ENCODE data around the gene SMIM15.
"Not testable (repeated sequence)": the region's sequence is repeated elsewhere in the genome, so short reads cannot be mapped to it uniquely, and the experiment has no call there.

Gene SMIM15

GRCh38 chr5:61162010-61162831 is at the start of gene SMIM15:
Gene SMIM15 (minus strand): TSS chr5:61162468. CDS start chr5:61160171, 2,297 bp downstream.
- TF ChIP-seq, protein P1, sequence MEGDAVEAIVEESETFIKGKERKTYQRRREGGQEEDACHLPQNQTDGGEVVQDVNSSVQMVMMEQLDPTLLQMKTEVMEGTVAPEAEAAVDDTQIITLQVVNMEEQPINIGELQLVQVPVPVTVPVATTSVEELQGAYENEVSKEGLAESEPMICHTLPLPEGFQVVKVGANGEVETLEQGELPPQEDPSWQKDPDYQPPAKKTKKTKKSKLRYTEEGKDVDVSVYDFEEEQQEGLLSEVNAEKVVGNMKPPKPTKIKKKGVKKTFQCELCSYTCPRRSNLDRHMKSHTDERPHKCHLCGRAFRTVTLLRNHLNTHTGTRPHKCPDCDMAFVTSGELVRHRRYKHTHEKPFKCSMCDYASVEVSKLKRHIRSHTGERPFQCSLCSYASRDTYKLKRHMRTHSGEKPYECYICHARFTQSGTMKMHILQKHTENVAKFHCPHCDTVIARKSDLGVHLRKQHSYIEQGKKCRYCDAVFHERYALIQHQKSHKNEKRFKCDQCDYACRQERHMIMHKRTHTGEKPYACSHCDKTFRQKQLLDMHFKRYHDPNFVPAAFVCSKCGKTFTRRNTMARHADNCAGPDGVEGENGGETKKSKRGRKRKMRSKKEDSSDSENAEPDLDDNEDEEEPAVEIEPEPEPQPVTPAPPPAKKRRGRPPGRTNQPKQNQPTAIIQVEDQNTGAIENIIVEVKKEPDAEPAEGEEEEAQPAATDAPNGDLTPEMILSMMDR (conservative IDR thresholded peaks at IDR 0.05; ENCODE audit: control insufficient read depth, insufficient read depth, low read depth, low read length): no peak
- H3K4me3 ChIP-seq (ENCODE audit: control insufficient read depth, low read depth, low read length): peak within 1 kb of the TSS; percentile 91
- peak; percentile 80 for DNase-seq (ENCODE audit: low read depth)

DNA sequence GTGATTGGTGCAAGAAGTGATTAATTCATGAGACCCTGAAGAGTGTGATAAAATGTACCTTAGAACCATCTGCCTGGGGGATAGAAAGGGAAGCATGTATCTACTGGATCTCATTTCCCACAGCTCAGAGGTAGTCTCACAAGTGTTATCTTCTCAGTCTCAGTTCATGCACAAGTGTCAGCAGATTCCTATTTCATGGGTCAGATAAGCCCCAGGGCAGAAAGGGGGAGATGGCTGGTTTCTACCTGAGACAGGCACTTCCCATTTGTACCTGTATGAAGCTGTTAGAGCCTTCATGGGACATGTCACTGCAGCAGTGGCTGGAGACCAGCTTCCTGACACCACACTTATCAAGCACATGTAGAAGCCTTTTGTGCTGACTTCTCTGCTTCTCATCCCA is 45.6 kb upstream of the SMIM15 start:
- TF ChIP-seq, protein P1 (conservative IDR thresholded peaks at IDR 0.05; ENCODE audit: control insufficient read depth, insufficient read depth, low read depth, low read length): no peak
- no peak overlapping the region for H3K4me3 ChIP-seq (ENCODE audit: control insufficient read depth, low read depth, low read length)
- no peak for DNase-seq (ENCODE audit: low read depth)

DNA sequence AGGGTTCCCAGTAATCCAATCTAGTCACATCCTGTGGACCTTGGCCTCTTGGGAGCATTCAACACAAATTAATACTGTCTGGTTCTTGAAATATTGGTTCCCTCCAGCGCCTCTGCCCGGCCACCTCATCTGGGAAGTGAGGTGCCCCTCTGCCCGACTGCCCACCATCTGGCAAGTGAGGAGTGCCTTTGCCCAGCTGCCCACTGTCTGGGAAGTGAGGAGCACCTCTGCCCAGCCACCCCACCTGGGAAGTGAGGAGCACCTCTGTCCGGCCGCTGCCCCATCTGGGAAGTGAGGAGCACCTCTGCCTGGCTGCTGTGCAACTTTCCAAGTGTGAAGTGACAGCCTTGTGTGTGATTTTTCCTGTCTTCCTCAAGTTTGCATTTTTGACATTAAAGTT is 42.7 kb upstream of the SMIM15 start:
- no peak overlapping the region for H3K4me3 ChIP-seq (ENCODE audit: control insufficient read depth, low read depth, low read length)
- no peak for DNase-seq (ENCODE audit: low read depth)
- TF ChIP-seq, protein P1 (conservative IDR thresholded peaks at IDR 0.05; ENCODE audit: control insufficient read depth, insufficient read depth, low read depth, low read length): no peak

GRCh38 chr5:61202213-61202612 is 39.9 kb upstream of the SMIM15 start:
- peak; percentile 25 for DNase-seq (ENCODE audit: low read depth)
- no peak overlapping the region for H3K4me3 ChIP-seq (ENCODE audit: control insufficient read depth, low read depth, low read length)

DNA sequence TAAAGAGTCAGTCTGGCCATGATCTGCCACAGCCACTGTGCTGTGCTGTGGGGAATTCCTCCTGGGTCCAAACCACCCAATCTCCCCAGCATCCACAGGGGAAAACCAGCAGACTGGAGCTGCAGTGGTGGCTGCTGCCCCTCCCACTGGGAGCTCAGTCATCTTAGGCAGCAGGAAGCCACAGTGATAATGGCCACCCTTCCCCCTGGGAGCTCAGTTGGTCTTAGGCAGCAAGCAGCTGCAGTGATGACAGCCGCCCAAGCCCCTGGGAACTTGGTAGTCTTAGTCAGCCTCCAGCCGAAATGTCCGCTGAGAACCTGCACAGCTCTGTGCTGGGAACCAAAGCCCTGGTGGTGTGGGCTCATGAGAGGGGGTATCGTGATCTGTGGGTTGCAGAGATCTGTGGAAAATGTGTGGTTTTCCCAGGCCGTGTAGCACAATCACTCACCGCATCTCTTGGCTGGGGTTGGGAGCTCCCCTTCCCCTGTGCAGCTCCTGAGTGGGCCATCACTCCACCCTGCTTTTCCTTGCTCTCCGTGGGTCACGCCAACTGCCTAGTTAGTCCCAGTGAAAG is 38.4 kb upstream of the SMIM15 start:
- H3K4me3 ChIP-seq (ENCODE audit: control insufficient read depth, low read depth, low read length): no peak overlapping the region
- TF ChIP-seq, protein P1 (conservative IDR thresholded peaks at IDR 0.05; ENCODE audit: control insufficient read depth, insufficient read depth, low read depth, low read length): no peak
- DNase-seq (ENCODE audit: low read depth): no peak

More at GRCh38 chr5:61202213-61202612, 39.9 kb upstream of the SMIM15 start:
- TF ChIP-seq, protein P1 (conservative IDR thresholded peaks at IDR 0.05; ENCODE audit: control insufficient read depth, insufficient read depth, low read depth, low read length): no peak

- TF ChIP-seq, protein P1 (conservative IDR thresholded peaks at IDR 0.05; ENCODE audit: control insufficient read depth, insufficient read depth, low read depth, low read length): no peak
- no peak for DNase-seq (ENCODE audit: low read depth)
- no peak overlapping the region for H3K4me3 ChIP-seq (ENCODE audit: control insufficient read depth, low read depth, low read length)
Observed at GRCh38 chr5:61198606-61199005, 36.3 kb upstream of the SMIM15 start.

- not testable (repeated sequence) for H3K4me3 ChIP-seq (ENCODE audit: control insufficient read depth, low read depth, low read length); DNase-seq (ENCODE audit: low read depth)
Observed at GRCh38 chr5:61187826-61188225, 25.6 kb upstream of the SMIM15 start.

GRCh38 chr5:61187352-61187751 is 25.1 kb upstream of the SMIM15 start:
- H3K4me3 ChIP-seq (ENCODE audit: control insufficient read depth, low read depth, low read length); DNase-seq (ENCODE audit: low read depth): not testable (repeated sequence)

All from fibroblast of mammary gland (primary cell).